ENCODE measurements around the gene RABEP2. TPM values are rescaled to one million over a fixed set of nuclear protein-coding genes. Genes with fewer than 3 reads are reported as not detected.

RABEP2 gene
- total and polyA plus RNA-seq, 9 of the 15 experiments (the other 6 are each of a cell fraction or from before 2014, with no cell fraction given): 0.15 to 13.4 (median 3.5) TPM

- peak; percentile 54; the same call in 1 of the 2 replicates for TF ChIP-seq THRB (CRISPR knock-in tag; conservative IDR thresholded peaks at IDR 0.05)
- 0 out of 4 replicates have a peak, but pooled peaks of 1 of the 2 experiments have one; percentile 0 for TF ChIP-seq MAZ (CRISPR knock-in tag; conservative IDR thresholded peaks at IDR 0.05 in 1 of 2, IDR thresholded peaks at IDR 0.05 in 1 of 2)
- TF ChIP-seq ZBTB1 (CRISPR knock-in tag; IDR thresholded peaks at IDR 0.05; ENCODE audit: borderline replicate concordance, low read depth): no peak
- TF ChIP-seq LCOR (CRISPR knock-in tag; IDR thresholded peaks at IDR 0.05): no peak
- peak; percentile 77; the same call in 1 of the 2 replicates for TF ChIP-seq LARP7 (IDR thresholded peaks at IDR 0.05)
- TF ChIP-seq NKRF (IDR thresholded peaks at IDR 0.05; ENCODE audit: borderline replicate concordance): 0 out of 2 replicates have a peak, but pooled peaks have one; percentile 31
- TF ChIP-seq COPS2 (conservative IDR thresholded peaks at IDR 0.05): no peak
- no peak for TF ChIP-seq PATZ1 (CRISPR knock-in tag; IDR thresholded peaks at IDR 0.05; ENCODE audit: borderline replicate concordance)
- TF ChIP-seq ZNF644 (tag; IDR thresholded peaks at IDR 0.05; ENCODE audit: low read depth): no peak
- no peak for TF ChIP-seq TEAD2 (tag; IDR thresholded peaks at IDR 0.05)
- no peak for TF ChIP-seq USF1 (CRISPR knock-in tag; IDR thresholded peaks at IDR 0.05)
- TF ChIP-seq NR2F6 (CRISPR knock-in tag; IDR thresholded peaks at IDR 0.05): no peak
- no peak for TF ChIP-seq GTF2F1 (IDR thresholded peaks at IDR 0.05; ENCODE audit: low read depth, low read length)
- TF ChIP-seq ZC3H4 (CRISPR knock-in tag; IDR thresholded peaks at IDR 0.05; ENCODE audit: borderline replicate concordance): 0 out of 2 replicates have a peak, but pooled peaks have one; percentile 25
- no peak for TF ChIP-seq ATF7 (IDR thresholded peaks at IDR 0.05)
- TF ChIP-seq MAFF (IDR thresholded peaks at IDR 0.05; ENCODE audit: low read length): no peak
- TF ChIP-seq JUND (IDR thresholded peaks at IDR 0.05; ENCODE audit: borderline replicate concordance, low read depth, low read length): no peak
- no peak for TF ChIP-seq JUND (tag; IDR thresholded peaks at IDR 0.05; ENCODE audit: borderline replicate concordance, low read depth, low read length)
- 0 out of 2 replicates have a peak, but pooled peaks have one; percentile 7 for TF ChIP-seq ZFX (CRISPR knock-in tag; IDR thresholded peaks at IDR 0.05)
- TF ChIP-seq GABPA (tag; conservative IDR thresholded peaks at IDR 0.05; ENCODE audit: low read depth): no peak
- no peak for TF ChIP-seq MYC (IDR thresholded peaks at IDR 0.05; ENCODE audit: low read depth, low read length)
- peak; percentile 17; the same call in 1 of the 2 replicates for TF ChIP-seq MYC (CRISPR knock-in tag; IDR thresholded peaks at IDR 0.05; ENCODE audit: borderline replicate concordance, low read depth)
- no peak for TF ChIP-seq MXI1 (IDR thresholded peaks at IDR 0.05; ENCODE audit: low read depth, low read length)
- no peak for TF ChIP-seq NR3C1 (CRISPR knock-in tag; IDR thresholded peaks at IDR 0.05)
These were observed 26.4 kb upstream of the RABEP2 start (continued) for GRCh38 chr16:28951410-28951943.
